ENCODE data around the gene IPO11.

DNA sequence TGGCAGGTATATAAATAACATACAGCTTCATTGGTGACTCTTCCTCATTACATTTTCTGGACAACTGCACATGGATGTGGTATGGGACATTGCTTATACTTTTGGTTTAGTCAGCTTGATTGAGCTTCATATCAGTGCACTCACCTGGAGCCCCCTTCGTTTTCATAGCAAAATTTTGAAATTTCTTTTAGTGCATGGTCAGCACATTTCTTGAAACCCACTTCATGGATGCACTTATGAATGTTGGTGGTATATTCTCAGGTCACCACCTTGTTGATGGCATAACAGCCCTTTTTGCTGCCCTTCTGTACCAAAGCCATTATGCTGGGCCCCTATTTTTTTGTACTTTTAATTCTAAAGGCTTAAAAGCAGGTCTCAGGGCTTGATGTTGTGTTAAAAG, 149.3 kb downstream of the IPO11 start:
- TF ChIP-seq, protein P1, sequence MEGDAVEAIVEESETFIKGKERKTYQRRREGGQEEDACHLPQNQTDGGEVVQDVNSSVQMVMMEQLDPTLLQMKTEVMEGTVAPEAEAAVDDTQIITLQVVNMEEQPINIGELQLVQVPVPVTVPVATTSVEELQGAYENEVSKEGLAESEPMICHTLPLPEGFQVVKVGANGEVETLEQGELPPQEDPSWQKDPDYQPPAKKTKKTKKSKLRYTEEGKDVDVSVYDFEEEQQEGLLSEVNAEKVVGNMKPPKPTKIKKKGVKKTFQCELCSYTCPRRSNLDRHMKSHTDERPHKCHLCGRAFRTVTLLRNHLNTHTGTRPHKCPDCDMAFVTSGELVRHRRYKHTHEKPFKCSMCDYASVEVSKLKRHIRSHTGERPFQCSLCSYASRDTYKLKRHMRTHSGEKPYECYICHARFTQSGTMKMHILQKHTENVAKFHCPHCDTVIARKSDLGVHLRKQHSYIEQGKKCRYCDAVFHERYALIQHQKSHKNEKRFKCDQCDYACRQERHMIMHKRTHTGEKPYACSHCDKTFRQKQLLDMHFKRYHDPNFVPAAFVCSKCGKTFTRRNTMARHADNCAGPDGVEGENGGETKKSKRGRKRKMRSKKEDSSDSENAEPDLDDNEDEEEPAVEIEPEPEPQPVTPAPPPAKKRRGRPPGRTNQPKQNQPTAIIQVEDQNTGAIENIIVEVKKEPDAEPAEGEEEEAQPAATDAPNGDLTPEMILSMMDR (IDR thresholded peaks at IDR 0.05), result no peak
- TF ChIP-seq EP300 (IDR thresholded peaks at IDR 0.05) (no peak), POLR2A (IDR thresholded peaks at IDR 0.05) (no peak), POLR2AphosphoS5 (IDR thresholded peaks at IDR 0.05) (no peak)

Measured in suprapubic skin (tissue), 4 donors.